Caco-2 (cell line): Measurements from ENCODE around the gene PPM1H. TPM values are rescaled to one million over a fixed set of nuclear protein-coding genes. Genes with fewer than 3 reads are reported as not detected.

Experiments
- BruUV-seq: library from RNA; stranded (reverse); fragments of 400-500 nt; replicated peaks from 2 replicates; lab custom pipeline; 2021; lab: Mats Ljungman, UMichigan
- CTCF ChIA-PET: fragments of 300-600 bp; sonication (Branson Sonifier 250); formaldehyde crosslinking; loops from one replicate; lab custom pipeline; 2022; ENCODE audit warnings: antibody characterized with exemption; lab: Charles Lee
- POLR2A ChIA-PET: fragments of 300-600 bp; sonication (Branson Sonifier 250); formaldehyde crosslinking; loops from one replicate; lab custom pipeline; 2022; ENCODE audit warnings: antibody characterized with exemption; lab: Charles Lee
- DNase-seq, 2 experiments: peaks; one replicate each; pipeline versions ENCODE4 v3.0.0 to v3.0.0-alpha.2; 2020 to 2022
- H3K27me3 ChIP-seq: replicated peaks from 2 replicates; pipeline ENCODE4 v1.6.0; 2011; ENCODE audit warnings: low read length; ENCODE audit not compliant: control insufficient read depth, insufficient read depth
- H3K36me3 ChIP-seq: 2 replicates; pipeline ENCODE4 v1.5.1; 2011; ENCODE audit warnings: low read length; ENCODE audit not compliant: control insufficient read depth, insufficient read depth
- H3K4me1 ChIP-seq: fragments of 250-450 bp; sonication (Bioruptor Pico); 2 replicates; pipeline ENCODE4 v1.5.1; 2020; ENCODE audit warnings: mild to moderate bottlenecking
- H3K4me3 ChIP-seq: 2 replicates; pipeline ENCODE4 v1.5.1; 2011; ENCODE audit warnings: low read depth, mild to moderate bottlenecking, control low read depth, low read length
- H3K9me3 ChIP-seq: fragments of 250-450 bp; sonication (Bioruptor Pico); 2 replicates; pipeline ENCODE4 v1.5.1; 2020; ENCODE audit warnings: mild to moderate bottlenecking, moderate library complexity
- H3K27ac Mint-ChIP-seq: one replicate; pipeline ENCODE4 v1.8.0; 2022; ENCODE audit warnings: mixed read lengths; ENCODE audit not compliant: unreplicated experiment
- H3K27me3 Mint-ChIP-seq: one replicate; pipeline ENCODE4 v1.8.0; 2022; ENCODE audit warnings: mixed read lengths; ENCODE audit not compliant: insufficient read depth, unreplicated experiment
- H3K36me3 Mint-ChIP-seq: one replicate; pipeline ENCODE4 v1.8.0; 2022; ENCODE audit warnings: mild to moderate bottlenecking, mixed read lengths; ENCODE audit not compliant: insufficient read depth, unreplicated experiment
- H3K4me1 Mint-ChIP-seq: one replicate; pipeline ENCODE4 v1.8.0; 2022; ENCODE audit warnings: low read depth, mixed read lengths; ENCODE audit not compliant: unreplicated experiment
- H3K4me3 Mint-ChIP-seq: one replicate; pipeline ENCODE4 v1.8.0; 2022; ENCODE audit warnings: mild to moderate bottlenecking, moderate library complexity, mixed read lengths; ENCODE audit not compliant: unreplicated experiment
- H3K9me3 Mint-ChIP-seq: one replicate; pipeline ENCODE4 v1.8.0; 2022; ENCODE audit warnings: mixed read lengths; ENCODE audit not compliant: unreplicated experiment
- CTCF ChIP-seq, 2 experiments: fragments of 200-600 bp in 1 of 2; IDR thresholded peaks; 1 replicate in 1 of 2; 2 replicates in 1 of 2; pipeline versions ENCODE4 v1.5.1 to v1.8.0; 2011 to 2022; ENCODE audit warnings: antibody characterized with exemption in 1 of 2, control low read depth in 1 of 2, inconsistent platforms in 1 of 2, low read depth in 1 of 2, low read length in 1 of 2, mild to moderate bottlenecking in 1 of 2, moderate library complexity in 1 of 2; ENCODE audit not compliant: insufficient read depth in 1 of 2, severe bottlenecking in 1 of 2, unreplicated experiment in 1 of 2
- intact Hi-C: fragments of 100-400 bp; cut with micrococcal nuclease; formaldehyde crosslinking; loops from one replicate; pipeline ENCODE4 v1.10.0; 2022; ENCODE audit not compliant: unreplicated experiment
- total RNA-seq: library from RNA; stranded (reverse); gene quantifications from 2 replicates; pipeline ENCODE4 v1.2.3, GENCODE V29; 2022

PPM1H gene
- total RNA-seq, 1 experiment from 2014 or later: 151 TPM

GRCh38 chr12:62787023-62787422 lies 147.9 kb downstream of the PPM1H start:
- CTCF ChIA-PET: no interaction called here
- H3K4me3 Mint-ChIP-seq: no peak overlapping the region
- peaks cover 85% of the 10 kb centered on the region for H3K36me3 Mint-ChIP-seq
- peak overlapping the region; percentile 56 for H3K27ac Mint-ChIP-seq
- H3K9me3 Mint-ChIP-seq: no peaks in the 10 kb centered on the region
- Histone ChIP-seq H3K4me1 (peaks cover 3% of the 10 kb centered on the region; the same call in 1 of the 2 replicates), H3K9me3 (no peaks in the 10 kb centered on the region), H3K4me3 (no peak overlapping the region), H3K27me3 (no peaks in the 10 kb centered on the region), H3K36me3 (peaks cover 4% of the 10 kb centered on the region)
- BruUV-seq: TSS peak; percentile 24
- no peak for DNase-seq
- no peaks in the 10 kb centered on the region for H3K4me1 Mint-ChIP-seq
- no peak for TF ChIP-seq CTCF (IDR thresholded peaks at IDR 0.05; ENCODE audit: insufficient read depth in 1 of 2, low read depth in 1 of 2, low read length in 1 of 2, severe bottlenecking in 1 of 2, unreplicated experiment in 1 of 2)
- intact Hi-C loops: no loop called here
- POLR2A ChIA-PET: no interaction called here
- H3K27me3 Mint-ChIP-seq: no peaks in the 10 kb centered on the region

GRCh38 chr12:62785941-62786559 lies 148.9 kb downstream of the PPM1H start:
- Mint-ChIP-seq H3K9me3 (no peaks in the 10 kb centered on the region), H3K27ac (peak overlapping the region; percentile 56), H3K27me3 (no peaks in the 10 kb centered on the region), H3K4me3 (no peak overlapping the region), H3K36me3 (peaks cover 85% of the 10 kb centered on the region), H3K4me1 (peaks cover 6% of the 10 kb centered on the region)
- CTCF ChIA-PET: no interaction called here
- no peak for DNase-seq
- Histone ChIP-seq H3K27me3 (no peaks in the 10 kb centered on the region), H3K4me3 (no peak overlapping the region), H3K36me3 (peaks cover 4% of the 10 kb centered on the region), H3K4me1 (0 out of 2 replicates have a peak, but pooled peaks cover 3% of the 10 kb centered on the region), H3K9me3 (no peaks in the 10 kb centered on the region)
- POLR2A ChIA-PET: interaction anchor here (0.6 kb wide), 1 partner anchor 16 kb away, joined by 4 read pairs; no protein-coding TSS in a partner anchor
- no TSS peak for BruUV-seq
- TF ChIP-seq CTCF (IDR thresholded peaks at IDR 0.05; ENCODE audit: insufficient read depth in 1 of 2, low read depth in 1 of 2, low read length in 1 of 2, severe bottlenecking in 1 of 2, unreplicated experiment in 1 of 2): no peak
- intact Hi-C loops: no loop called here

- H3K4me1 Mint-ChIP-seq: peaks cover 6% of the 10 kb centered on the region
- no peak overlapping the region for H3K4me3 Mint-ChIP-seq
- Histone ChIP-seq H3K4me1 (0 out of 2 replicates have a peak, but pooled peaks cover 3% of the 10 kb centered on the region), H3K4me3 (no peak overlapping the region), H3K36me3 (peaks cover 4% of the 10 kb centered on the region), H3K9me3 (no peaks in the 10 kb centered on the region), H3K27me3 (no peaks in the 10 kb centered on the region)
- no peak for DNase-seq
- intact Hi-C loops: no loop called here
- H3K27me3 Mint-ChIP-seq: no peaks in the 10 kb centered on the region
- no TSS peak for BruUV-seq
- peaks cover 83% of the 10 kb centered on the region for H3K36me3 Mint-ChIP-seq
- ChIA-PET POLR2A (no interaction called here), CTCF (no interaction called here)
- TF ChIP-seq CTCF (IDR thresholded peaks at IDR 0.05; ENCODE audit: insufficient read depth in 1 of 2, low read depth in 1 of 2, low read length in 1 of 2, severe bottlenecking in 1 of 2, unreplicated experiment in 1 of 2): no peak
- no peaks in the 10 kb centered on the region for H3K9me3 Mint-ChIP-seq
- no peak overlapping the region for H3K27ac Mint-ChIP-seq
Measured at GRCh38 chr12:62784576-62784975, 150.4 kb downstream of the PPM1H start.
